B cell (primary cell): ENCODE measurements around the gene WFIKKN2. TPM values are rescaled to one million over a fixed set of nuclear protein-coding genes. Genes with fewer than 3 reads are reported as not detected.

ENCODE experiments used
- ATAC-seq: fragments of 200-7000 bp; cut with Tn5 transposase; one replicate; pipeline ENCODE4 v1.10.0; 2021; ENCODE audit warnings: low read depth, mild to moderate bottlenecking, moderate number of reproducible peaks, moderate library complexity
- CTCF ChIA-PET: fragments of 350-600 bp; sonication (Branson Sonifier 250); formaldehyde crosslinking; loops from one replicate; lab custom pipeline; 2021; ENCODE audit warnings: antibody characterized with exemption, inconsistent platforms; lab: Charles Lee
- POLR2A ChIA-PET: fragments of 350-600 bp; sonication (Branson Sonifier 250); formaldehyde crosslinking; loops from one replicate; lab custom pipeline; 2021; ENCODE audit warnings: antibody characterized with exemption; lab: Charles Lee
- DNase-seq: peaks from one replicate; pipeline ENCODE4 v3.0.0; 2013
- H2AFZ ChIP-seq: 2 replicates; pipeline ENCODE4 v1.6.1; 2012; ENCODE audit warnings: mild to moderate bottlenecking, low read depth, low read length; ENCODE audit not compliant: insufficient read depth, poor library complexity, severe bottlenecking
- H3K27ac ChIP-seq, 2 donors: 1 replicate in 1 of 2; 2 replicates in 1 of 2; pipeline ENCODE4 v1.5.1; 2012 to 2013; ENCODE audit warnings: low read length in 2 of 2, mild to moderate bottlenecking in 2 of 2, moderate library complexity in 1 of 2
- H3K27me3 ChIP-seq, 4 experiments: fragments of 200-600 bp in 1 of 4; sonication (generic) in 1 of 4; replicated peaks in 1 of 4; 1 replicate in 2 of 4; 2 replicates in 2 of 4; pipeline versions ENCODE4 v1.6.1 to v1.7.0; 2013 to 2016; ENCODE audit warnings: low read length in 3 of 4, mild to moderate bottlenecking in 2 of 4, mixed read lengths in 1 of 4, moderate library complexity in 1 of 4; ENCODE audit not compliant: insufficient read depth in 4 of 4, control insufficient read depth in 3 of 4; ENCODE audit errors: control extremely low read depth in 1 of 4
- H3K36me3 ChIP-seq, 2 experiments: replicated peaks in 1 of 2; 1 replicate in 1 of 2; 2 replicates in 1 of 2; pipeline versions ENCODE4 v1.6.1 to v1.7.1; 2013; ENCODE audit warnings: low read length in 1 of 2; ENCODE audit not compliant: insufficient read depth in 2 of 2, control insufficient read depth in 1 of 2; ENCODE audit errors: control extremely low read depth in 1 of 2, extremely low read depth in 1 of 2
- H3K4me1 ChIP-seq, 2 donors: fragments of 200-600 bp in 1 of 2; sonication (generic) in 1 of 2; 1 replicate in 1 of 2; 2 replicates in 1 of 2; pipeline versions ENCODE4 v1.5.1 to v1.6.1; 2013 to 2017; ENCODE audit warnings: low read length in 2 of 2; ENCODE audit not compliant: control insufficient read depth in 2 of 2, insufficient read depth in 2 of 2
- H3K4me2 ChIP-seq: replicated peaks from 2 replicates; pipeline ENCODE3; 2012; ENCODE audit warnings: mild to moderate bottlenecking, low read depth, low read length; ENCODE audit not compliant: poor library complexity, severe bottlenecking
- H3K4me3 ChIP-seq, 5 experiments: fragments of 200-600 bp in 1 of 5; sonication (generic) in 1 of 5; 1 replicate in 3 of 5; 2 replicates in 2 of 5; pipeline versions ENCODE4 v1.5.1 to v1.7.0; 2011 to 2016; ENCODE audit warnings: low read length in 4 of 5, mild to moderate bottlenecking in 4 of 5, low read depth in 2 of 5, control low read depth in 1 of 5, moderate library complexity in 1 of 5; ENCODE audit not compliant: insufficient read depth in 1 of 5; ENCODE audit errors: control extremely low read depth in 1 of 5, extremely low read depth in 1 of 5
- H3K79me2 ChIP-seq: fragments of 200-600 bp; sonication (generic); one replicate; pipeline ENCODE4 v1.6.0; 2016; ENCODE audit warnings: low read length; ENCODE audit not compliant: control insufficient read depth, insufficient read depth
- H3K9ac ChIP-seq: fragments of 200-600 bp; sonication (generic); 2 replicates; pipeline ENCODE4 v1.6.1; 2017; ENCODE audit warnings: mild to moderate bottlenecking, low read length, moderate library complexity
- H3K9me3 ChIP-seq, 3 donors: one replicate each; pipeline versions ENCODE4 v1.6.1 to v1.7.1; 2013; ENCODE audit warnings: low read length in 2 of 3; ENCODE audit not compliant: control insufficient read depth in 2 of 3, insufficient read depth in 1 of 3; ENCODE audit errors: control extremely low read depth in 1 of 3
- H4K20me1 ChIP-seq: 2 replicates; pipeline ENCODE4 v1.6.0; 2012; ENCODE audit warnings: mild to moderate bottlenecking, low read length; ENCODE audit not compliant: insufficient read depth, control insufficient read depth, poor library complexity, severe bottlenecking
- H3K27ac Mint-ChIP-seq: one replicate; pipeline ENCODE4 v1.8.0; 2021; ENCODE audit warnings: mixed read lengths
- H3K27me3 Mint-ChIP-seq: one replicate; pipeline ENCODE4 v1.8.0; 2021; ENCODE audit warnings: mixed read lengths
- H3K4me1 Mint-ChIP-seq: one replicate; pipeline ENCODE4 v1.8.0; 2021; ENCODE audit warnings: mixed read lengths
- H3K4me3 Mint-ChIP-seq: one replicate; pipeline ENCODE4 v1.8.0; 2021; ENCODE audit warnings: mixed read lengths
- H3K9me3 Mint-ChIP-seq: one replicate; pipeline ENCODE4 v1.8.0; 2022; ENCODE audit warnings: mixed read lengths; ENCODE audit not compliant: insufficient read depth
- EZH2 ChIP-seq: IDR thresholded peaks from 2 replicates; pipeline ENCODE4 v1.6.1; 2012; ENCODE audit warnings: borderline replicate concordance, low read depth, mild to moderate bottlenecking, moderate library complexity, low read length; ENCODE audit not compliant: insufficient read depth, poor library complexity, severe bottlenecking
- WGBS: methylation state at CpG from one replicate; pipeline ENCODE4 v1.1.5; 2013; ENCODE audit warnings: missing lambda C conversion rate; ENCODE audit not compliant: insufficient coverage; 5-methylcytosine and 5-hydroxymethylcytosine counted together
- intact Hi-C: fragments of 100-400 bp; cut with micrococcal nuclease; formaldehyde crosslinking; loops from one replicate; pipeline ENCODE4 v1.10.0; 2022
- polyA plus RNA-seq: library from polyadenylated mRNA; depleted of rRNA; stranded (reverse); fragments of >200 nt; gene quantifications from 2 replicates; pipeline ENCODE4 v1.2.3, GENCODE V29; 2012
- total RNA-seq, 2 donors: library from RNA; stranded (reverse); fragments of 120-200 nt in 1 of 2; gene quantifications; 1 replicate in 1 of 2; 2 replicates in 1 of 2; pipeline versions ENCODE4 v1.2.3 to v1.2.4, GENCODE V29; 2013 to 2022
- TF ChIP-seq, protein P1 (sequence below): fragments of 200-600 bp; IDR thresholded peaks from one replicate; pipeline ENCODE4 v1.8.0; 2022; ENCODE audit warnings: antibody characterized with exemption, mild to moderate bottlenecking

Gene WFIKKN2
- total and polyA plus RNA-seq, 2 donors (not counting 1 experiment from before 2014, with no cell fraction given), result not detected

DNA sequence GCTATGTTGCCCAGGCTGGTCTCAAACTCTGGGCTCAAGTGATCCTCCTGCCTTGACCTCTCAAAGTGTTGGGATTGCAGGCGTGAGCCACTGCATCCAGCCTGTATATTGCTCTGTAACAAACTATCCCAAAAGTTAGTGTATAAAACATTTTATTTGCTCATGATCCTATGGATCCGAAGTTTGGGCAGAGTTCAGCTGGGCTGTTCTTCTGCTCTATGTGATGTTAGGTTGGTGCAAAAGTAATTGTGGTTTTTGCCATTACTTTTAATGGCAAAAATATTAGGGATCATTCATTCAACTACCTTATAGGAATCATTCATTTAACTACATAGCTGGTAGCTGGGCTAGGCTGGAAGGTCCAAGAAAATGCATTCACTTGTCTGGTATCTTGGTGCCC, 12.8 kb upstream of the WFIKKN2 start:
- H3K9ac ChIP-seq, result no peak overlapping the region
- Mint-ChIP-seq H3K27me3 (peaks cover 21% of the 10 kb centered on the region), H3K4me3 (no peak overlapping the region), H3K27ac (no peak overlapping the region), H3K4me1 (no peaks in the 10 kb centered on the region), H3K9me3 (peaks cover 4% of the 10 kb centered on the region)
- CTCF ChIA-PET, result interaction anchor here (0.9 kb wide), 1 partner anchor 30 kb away, joined by 3 read pairs; no protein-coding TSS in a partner anchor
- H3K4me1 ChIP-seq, result peaks cover 0 to under 1% of the 10 kb centered on the region in 2 donors
- no peaks in the 10 kb centered on the region for H3K79me2 ChIP-seq
- TF ChIP-seq, protein P1, sequence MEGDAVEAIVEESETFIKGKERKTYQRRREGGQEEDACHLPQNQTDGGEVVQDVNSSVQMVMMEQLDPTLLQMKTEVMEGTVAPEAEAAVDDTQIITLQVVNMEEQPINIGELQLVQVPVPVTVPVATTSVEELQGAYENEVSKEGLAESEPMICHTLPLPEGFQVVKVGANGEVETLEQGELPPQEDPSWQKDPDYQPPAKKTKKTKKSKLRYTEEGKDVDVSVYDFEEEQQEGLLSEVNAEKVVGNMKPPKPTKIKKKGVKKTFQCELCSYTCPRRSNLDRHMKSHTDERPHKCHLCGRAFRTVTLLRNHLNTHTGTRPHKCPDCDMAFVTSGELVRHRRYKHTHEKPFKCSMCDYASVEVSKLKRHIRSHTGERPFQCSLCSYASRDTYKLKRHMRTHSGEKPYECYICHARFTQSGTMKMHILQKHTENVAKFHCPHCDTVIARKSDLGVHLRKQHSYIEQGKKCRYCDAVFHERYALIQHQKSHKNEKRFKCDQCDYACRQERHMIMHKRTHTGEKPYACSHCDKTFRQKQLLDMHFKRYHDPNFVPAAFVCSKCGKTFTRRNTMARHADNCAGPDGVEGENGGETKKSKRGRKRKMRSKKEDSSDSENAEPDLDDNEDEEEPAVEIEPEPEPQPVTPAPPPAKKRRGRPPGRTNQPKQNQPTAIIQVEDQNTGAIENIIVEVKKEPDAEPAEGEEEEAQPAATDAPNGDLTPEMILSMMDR, result no peak
- H3K27me3 ChIP-seq, result peaks cover 0 to 4% (median 0%) of the 10 kb centered on the region in 4 experiments
- H3K27ac ChIP-seq, result no peak overlapping the region
- ATAC-seq (no peak), DNase-seq (no peak)
- intact Hi-C loops, result no loop called here
- no peaks in the 10 kb centered on the region for H3K9me3 ChIP-seq
- H2AFZ ChIP-seq, result no peak overlapping the region
- no peaks in the 10 kb centered on the region for H4K20me1 ChIP-seq
- H3K36me3 ChIP-seq, result no peaks in the 10 kb centered on the region
- POLR2A ChIA-PET, result no interaction called here
- no CpG with 5 or more reads among the region's 2 CpGs for WGBS
- no peak overlapping the region for H3K4me3 ChIP-seq
- H3K4me2 ChIP-seq, result no peak overlapping the region

DNA sequence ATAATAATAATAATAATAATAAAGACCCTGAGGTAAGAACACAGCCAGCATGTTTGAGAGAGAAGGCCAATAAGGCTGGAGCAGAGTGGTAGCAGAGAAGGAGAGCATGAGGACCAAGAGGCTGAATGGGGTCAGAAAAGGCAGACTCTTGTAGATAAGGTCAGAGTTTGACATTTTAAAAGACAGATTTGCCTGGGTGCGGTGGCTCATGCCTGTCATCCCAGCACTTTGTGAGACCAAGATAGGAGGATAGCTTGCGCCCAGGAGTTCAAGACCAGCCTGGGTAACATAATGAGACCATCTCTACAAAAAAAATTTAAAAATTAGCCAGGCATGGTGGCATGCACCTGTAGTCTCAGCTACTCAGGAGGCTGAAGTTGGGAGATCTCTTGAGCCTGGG, 11.0 kb upstream of the WFIKKN2 start:
- 89% methylated on average over 1 of the region's 2 CpGs for WGBS
- no peaks in the 10 kb centered on the region for H4K20me1 ChIP-seq
- Mint-ChIP-seq H3K27ac (no peak overlapping the region), H3K9me3 (peaks cover 4% of the 10 kb centered on the region), H3K27me3 (peaks cover 15% of the 10 kb centered on the region), H3K4me3 (no peak overlapping the region), H3K4me1 (no peaks in the 10 kb centered on the region)
- H2AFZ ChIP-seq, result no peak overlapping the region
- intact Hi-C loops, result no loop called here
- no peak overlapping the region for H3K9ac ChIP-seq
- DNase-seq (no peak), ATAC-seq (no peak)
- H3K9me3 ChIP-seq, result no peaks in the 10 kb centered on the region
- CTCF ChIA-PET, result no interaction called here
- POLR2A ChIA-PET, result no interaction called here
- H3K27me3 ChIP-seq, result peaks cover 0 to 6% (median 0%) of the 10 kb centered on the region in 4 experiments
- TF ChIP-seq, protein P1, result no peak
- TF ChIP-seq EZH2, result no peak
- no peaks in the 10 kb centered on the region for H3K79me2 ChIP-seq
- H3K27ac ChIP-seq, result no peak overlapping the region
- no peak overlapping the region for H3K4me3 ChIP-seq
- H3K4me2 ChIP-seq, result no peak overlapping the region
- H3K4me1 ChIP-seq, result no peaks in the 10 kb centered on the region
- H3K36me3 ChIP-seq, result no peaks in the 10 kb centered on the region
